ENCODE data around the gene CSK.
A peak's percentile ranks its signal among the peaks of the same experiment; 100 is the strongest.

The CSK gene

GRCh38 chr15:74829486-74829885, 47.6 kb downstream of the CSK start:
- no peak for DNase-seq

- DNase-seq, result no peak
Observed at GRCh38 chr15:74829991-74830390, 48.1 kb downstream of the CSK start.

- DNase-seq, result no peak
Observed at GRCh38 chr15:74830868-74831267, 49.0 kb downstream of the CSK start.

- DNase-seq, result no peak
Observed at GRCh38 chr15:74831813-74832495, 50.1 kb downstream of the CSK start.

- DNase-seq, result no peak
Observed at GRCh38 chr15:74832826-74833225, 50.9 kb downstream of the CSK start.

GRCh38 chr15:74833376-74834107, 51.7 kb downstream of the CSK start:
- no peak for DNase-seq

- no peak for DNase-seq
Observed at GRCh38 chr15:74835312-74835823, 53.5 kb downstream of the CSK start.

GRCh38 chr15:74836846-74837245, 55.0 kb downstream of the CSK start:
- DNase-seq, result no peak

GRCh38 chr15:74837482-74838136, 55.7 kb downstream of the CSK start:
- no peak for DNase-seq

GRCh38 chr15:74838137-74838516, 56.2 kb downstream of the CSK start:
- no peak for DNase-seq

GRCh38 chr15:74838746-74839525, 57.1 kb downstream of the CSK start:
- no peak for DNase-seq

GRCh38 chr15:74839526-74840395, 57.9 kb downstream of the CSK start:
- no peak for DNase-seq

GRCh38 chr15:74840851-74841775, 59.2 kb downstream of the CSK start:
- no peak for DNase-seq

GRCh38 chr15:74841891-74842373, 60.1 kb downstream of the CSK start:
- no peak for DNase-seq

- DNase-seq, result peak; percentile 89
Observed at GRCh38 chr15:74842581-74843444, 60.9 kb downstream of the CSK start, which contains the start of gene ULK3. Gene ULK3 (minus strand): TSS chr15:74843156. CDS start chr15:74843105, 51 bp downstream.

GRCh38 chr15:74843445-74843828, 61.6 kb downstream of the CSK start:
- no peak for DNase-seq

GRCh38 chr15:74843891-74844299, 62.0 kb downstream of the CSK start:
- no peak for DNase-seq

GRCh38 chr15:74844319-74845207, 62.7 kb downstream of the CSK start:
- DNase-seq, result no peak

GRCh38 chr15:74845208-74845568, 63.3 kb downstream of the CSK start:
- DNase-seq, result peak; percentile 39
